Endothelial cell of umbilical vein (primary cell): ENCODE data around the gene RND3. TPM values are rescaled to one million over a fixed set of nuclear protein-coding genes. Genes with fewer than 3 reads are reported as not detected.

ENCODE experiments used
- BruUV-seq: library from RNA; stranded (reverse); fragments of 400-500 nt; replicated peaks from 2 replicates; lab custom pipeline; 2021; lab: Mats Ljungman, UMichigan
- CTCF ChIA-PET: fragments of 300-600, 350-600 bp; sonication (Branson Sonifier 250); formaldehyde crosslinking; loops from one replicate; lab custom pipeline; 2021; ENCODE audit warnings: antibody characterized with exemption, inconsistent platforms; lab: Charles Lee
- POLR2A ChIA-PET: fragments of 300-600, 350-600 bp; sonication (Branson Sonifier 250); formaldehyde crosslinking; loops from one replicate; lab custom pipeline; 2021; ENCODE audit warnings: antibody characterized with exemption, inconsistent platforms; lab: Charles Lee
- DNase-seq: peaks from one replicate; pipeline ENCODE4 v3.0.0-alpha.2; 2011; ENCODE audit warnings: low read depth, low spot score
- FAIRE-seq: peaks from 2 replicates; lab custom pipeline; 2011; peaks lifted over from hg19 to GRCh38; lab: Jason Lieb, UNC
- H2AFZ ChIP-seq: 2 replicates; pipeline ENCODE4 v1.6.0; 2012; ENCODE audit warnings: low read depth, low read length, control low read depth, inconsistent platforms
- H3K27ac ChIP-seq: 2 replicates; pipeline ENCODE4 v1.5.1; 2011; ENCODE audit warnings: low read depth, mild to moderate bottlenecking, control low read depth, low read length, moderate library complexity; ENCODE audit not compliant: insufficient read depth
- H3K27me3 ChIP-seq, 2 experiments: 2 replicates each; pipeline versions ENCODE4 v1.6.0 to v1.6.1; 2011; ENCODE audit warnings: low read length in 2 of 2, mixed read lengths in 1 of 2; ENCODE audit not compliant: control insufficient read depth in 2 of 2, insufficient read depth in 2 of 2
- H3K36me3 ChIP-seq, 2 experiments: 2 replicates in 1 of 2; 3 replicates in 1 of 2; pipeline ENCODE4 v1.5.1; 2011; ENCODE audit warnings: low read length in 2 of 2, mild to moderate bottlenecking in 1 of 2, moderate library complexity in 1 of 2; ENCODE audit not compliant: control insufficient read depth in 2 of 2, insufficient read depth in 2 of 2; ENCODE audit errors: extremely low read depth in 1 of 2
- H3K4me1 ChIP-seq: 3 replicates; pipeline ENCODE4 v1.5.1; 2011; ENCODE audit warnings: mild to moderate bottlenecking, low read length; ENCODE audit not compliant: control insufficient read depth, insufficient read depth; ENCODE audit errors: extremely low read depth
- H3K4me2 ChIP-seq: 2 replicates; pipeline ENCODE4 v1.6.1; 2011; ENCODE audit warnings: low read length, control low read depth, mixed read lengths; ENCODE audit not compliant: insufficient read depth
- H3K4me3 ChIP-seq, 3 experiments: fragments of 200-600 bp in 1 of 3; sonication (generic), shearing (Covaris generic) in 1 of 3; replicated peaks in 1 of 3; 2 replicates each; pipeline ENCODE4 v1.5.1; 2011 to 2016; ENCODE audit warnings: control low read depth in 3 of 3, low read length in 3 of 3, mild to moderate bottlenecking in 2 of 3, inconsistent platforms in 1 of 3, low read depth in 1 of 3, moderate library complexity in 1 of 3; ENCODE audit not compliant: insufficient read depth in 1 of 3
- H3K79me2 ChIP-seq: 2 replicates; pipeline ENCODE4 v1.6.0; 2012; ENCODE audit warnings: low read length, inconsistent platforms; ENCODE audit not compliant: control insufficient read depth, insufficient read depth
- H3K9ac ChIP-seq: replicated peaks from 2 replicates; pipeline ENCODE3; 2011; ENCODE audit warnings: low read length, control low read depth; ENCODE audit not compliant: insufficient read depth; ENCODE audit errors: extremely low read depth
- H3K9me1 ChIP-seq: replicated peaks from 3 replicates; pipeline ENCODE4 v1.6.0; 2011; ENCODE audit warnings: mild to moderate bottlenecking, low read length; ENCODE audit not compliant: control insufficient read depth, insufficient read depth; ENCODE audit errors: extremely low read depth
- H3K9me3 ChIP-seq: replicated peaks from 2 replicates; pipeline ENCODE4 v1.5.1; 2012; ENCODE audit warnings: low read length, inconsistent platforms; ENCODE audit not compliant: control insufficient read depth, insufficient read depth
- H4K20me1 ChIP-seq: replicated peaks from 2 replicates; pipeline ENCODE3; 2011; ENCODE audit warnings: mild to moderate bottlenecking, low read length; ENCODE audit not compliant: control insufficient read depth, insufficient read depth; ENCODE audit errors: extremely low read depth
- CTCF ChIP-seq, 2 donors: IDR thresholded peaks; 1 replicate in 1 of 2; 2 replicates in 1 of 2; pipeline ENCODE4 v1.5.1; 2011; ENCODE audit warnings: low read length in 2 of 2, mild to moderate bottlenecking in 2 of 2, moderate library complexity in 2 of 2, control low read depth in 1 of 2, inconsistent platforms in 1 of 2, low read depth in 1 of 2; ENCODE audit not compliant: insufficient read depth in 1 of 2; ENCODE audit errors: extremely low read depth in 1 of 2
- EZH2 ChIP-seq: IDR thresholded peaks from 2 replicates; pipeline ENCODE4 v1.6.1; 2012; ENCODE audit warnings: borderline replicate concordance, low read depth, mild to moderate bottlenecking, moderate library complexity, low read length, inconsistent platforms; ENCODE audit not compliant: severe bottlenecking
- FOS ChIP-seq: IDR thresholded peaks from 2 replicates; pipeline ENCODE4 v1.6.1; 2011; ENCODE audit warnings: mild to moderate bottlenecking, low read length, moderate library complexity, borderline replicate concordance; ENCODE audit not compliant: insufficient read depth
- GATA2 ChIP-seq: IDR thresholded peaks from 2 replicates; pipeline ENCODE4 v1.7.0; 2011; ENCODE audit warnings: low read depth, mild to moderate bottlenecking, moderate library complexity, mixed read lengths, low read length; ENCODE audit not compliant: insufficient read length, insufficient read depth
- JUN ChIP-seq: IDR thresholded peaks from 2 replicates; pipeline ENCODE4 v1.6.1; 2011; ENCODE audit warnings: borderline replicate concordance, low read depth; ENCODE audit not compliant: insufficient read length, insufficient read depth
- MAX ChIP-seq: IDR thresholded peaks from 2 replicates; pipeline ENCODE4 v1.6.1; 2011; ENCODE audit not compliant: insufficient read depth, insufficient read length
- MYC ChIP-seq: IDR thresholded peaks from one replicate; pipeline ENCODE4 v1.6.1; 2011; ENCODE audit warnings: mild to moderate bottlenecking, low read depth, low read length
- POLR2A ChIP-seq: IDR thresholded peaks from 2 replicates; pipeline ENCODE4 v1.6.1; 2012; ENCODE audit warnings: low read depth, mild to moderate bottlenecking, control low read depth, low read length
- POLR2AphosphoS5 ChIP-seq: IDR thresholded peaks from 2 replicates; pipeline ENCODE4 v1.6.1; 2012; ENCODE audit warnings: low read depth, mild to moderate bottlenecking, control low read depth, low read length, moderate library complexity; ENCODE audit not compliant: insufficient read depth
- dilution Hi-C: fragments of 300-500 bp; cut with MboI; formaldehyde crosslinking; loops from one replicate; pipeline ENCODE4 v1.15.0; 2019; ENCODE audit warnings: low sequenced_read_pairs; ENCODE audit not compliant: extremely low pct_ligation_motif_present
- intact Hi-C: fragments of 100-400 bp; cut with micrococcal nuclease; formaldehyde crosslinking; loops from one replicate; pipeline ENCODE4 v1.10.0; 2022
- polyA plus RNA-seq, 4 experiments: library from polyadenylated mRNA; depleted of rRNA in 3 of 4; stranded (reverse) in 3 of 4; unstranded in 1 of 4; fragments of >200 nt; gene quantifications; 2 replicates each; pipeline versions ENCODE4 v1.2.1 to v1.2.3, GENCODE V29; 2011 to 2012; ENCODE audit warnings: missing spikeins in 1 of 4
- total RNA-seq: library from RNA; stranded (reverse); gene quantifications from 2 replicates; pipeline ENCODE4 v1.2.3, GENCODE V29; 2021

Gene RND3
- total and polyA plus RNA-seq, 2 donors (not counting 3 experiments of a cell fraction or from before 2014, with no cell fraction given) = 53.3 to 158 TPM

GRCh38 chr2:150490466-150490865 is 3.0 kb upstream of the RND3 start:
- H3K4me3 ChIP-seq = no peak overlapping the region
- no peak overlapping the region for H3K4me2 ChIP-seq
- intact Hi-C loops = no loop called here
- TF ChIP-seq MYC (no peak), FOS (no peak), CTCF (IDR thresholded peaks at IDR 0.05; ENCODE audit: extremely low read depth in 1 of 2, insufficient read depth in 1 of 2, low read depth in 1 of 2, low read length in 2 of 2) (no peak), EZH2 (no peak), POLR2A (no peak), POLR2AphosphoS5 (no peak), MAX (no peak), GATA2 (no peak), JUN (no peak)
- BruUV-seq = no TSS peak
- no peaks in the 10 kb centered on the region for H3K27me3 ChIP-seq
- H2AFZ ChIP-seq = no peak overlapping the region
- dilution Hi-C loops = loop anchor here (25.0 kb wide), 1 partner anchor 353 kb away; no protein-coding TSS in a partner anchor
- CTCF ChIA-PET = interaction anchor here (2.2 kb wide), 1 partner anchor 748 kb away, joined by 8 read pairs; no protein-coding TSS in a partner anchor
- no peaks in the 10 kb centered on the region for H4K20me1 ChIP-seq
- H3K36me3 ChIP-seq = no peaks in the 10 kb centered on the region
- no peaks in the 10 kb centered on the region for H3K9me1 ChIP-seq
- no peak overlapping the region for H3K27ac ChIP-seq
- POLR2A ChIA-PET = no interaction called here
- no peak overlapping the region for H3K9ac ChIP-seq
- DNase-seq (no peak), FAIRE-seq (no peak)
- H3K9me3 ChIP-seq = no peaks in the 10 kb centered on the region
- H3K4me1 ChIP-seq = peaks cover 13% of the 10 kb centered on the region
- H3K79me2 ChIP-seq = peaks cover 18% of the 10 kb centered on the region
